GM21619 (cell line): Measurements from ENCODE around the gene BAIAP2.
"Not testable (repeated sequence)": the region's sequence is repeated elsewhere in the genome, so short reads cannot be mapped to it uniquely, and the experiment has no call there.

Experiments
- ATAC-seq: cut with Tn5 transposase; IDR thresholded peaks from one replicate; pipeline ENCODE4 v1.9.1; 2021; ENCODE audit not compliant: unreplicated experiment

Gene BAIAP2

DNA sequence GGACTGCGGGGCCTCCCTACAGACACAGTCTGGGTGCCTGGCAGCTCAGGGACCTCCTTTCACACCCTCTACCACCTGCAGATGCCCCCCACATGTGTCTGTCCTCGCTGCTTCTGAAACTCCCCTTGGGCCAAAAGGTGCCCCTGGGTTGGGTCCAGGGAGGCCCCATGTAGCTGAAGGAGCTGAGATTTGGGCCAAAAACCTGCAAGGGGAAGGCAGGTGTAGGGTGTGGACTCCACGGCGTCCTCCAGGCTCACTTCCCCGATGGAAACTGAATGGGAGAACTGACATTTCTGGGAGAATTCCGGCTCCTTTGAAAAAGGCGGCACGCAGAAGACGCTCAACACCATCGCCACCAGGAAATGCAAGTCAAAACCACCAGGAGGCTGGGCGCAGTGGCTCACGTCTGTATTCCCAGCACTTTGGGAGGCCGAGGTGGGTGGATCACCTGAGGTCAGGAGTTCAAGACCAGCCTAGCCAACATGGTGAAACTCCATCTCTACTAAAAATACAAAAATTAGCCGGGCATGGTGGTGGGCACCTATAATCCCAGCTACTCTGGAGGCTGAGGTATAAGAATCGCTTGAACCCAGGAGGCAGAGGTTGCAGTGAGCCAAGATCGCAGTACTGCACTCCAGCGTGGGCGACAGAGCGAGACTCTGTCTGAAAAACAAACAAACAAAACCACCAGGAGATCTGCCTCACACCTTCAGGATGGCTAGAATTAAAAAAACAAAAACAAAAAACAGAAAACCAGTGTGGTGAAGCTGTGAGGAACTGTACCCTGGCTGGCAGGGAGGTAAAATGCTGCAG, 13.2 kb upstream of the BAIAP2 start:
- ATAC-seq: no peak

- ATAC-seq: no peak
Measured at GRCh38 chr17:81022344-81022676, 12.6 kb upstream of the BAIAP2 start.

DNA sequence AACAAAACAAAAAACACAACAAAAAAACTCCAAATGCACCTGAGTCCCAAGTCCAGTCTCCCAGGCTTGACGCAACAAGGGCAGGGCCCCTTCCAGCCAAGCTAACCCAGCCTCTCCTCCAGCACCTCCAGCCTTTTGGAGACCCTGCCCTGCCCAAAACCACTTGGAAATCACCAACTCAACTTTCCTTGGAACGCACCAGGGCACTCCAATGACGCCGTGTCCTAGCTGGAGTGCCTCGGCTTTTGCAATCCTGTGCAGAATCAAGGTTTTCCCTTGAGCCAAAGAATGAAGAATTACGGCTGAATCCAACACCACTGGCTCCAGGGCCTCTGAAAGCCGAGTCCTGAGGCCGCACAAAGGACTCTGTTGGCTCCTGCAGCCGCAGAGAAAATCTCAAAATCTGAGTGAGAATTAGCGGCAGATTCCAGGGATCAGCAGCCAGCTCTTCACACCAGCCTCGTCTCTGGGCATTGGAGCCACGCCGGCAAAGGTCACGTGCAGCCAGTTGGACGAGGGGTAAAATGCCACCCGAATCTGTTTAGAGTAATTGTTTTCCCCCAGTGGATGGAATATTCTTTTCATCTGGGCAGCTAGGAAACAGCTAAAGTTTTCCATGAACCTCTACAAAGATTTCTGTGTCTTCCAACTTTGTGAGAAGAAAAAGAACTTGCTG, 9.7 kb upstream of the BAIAP2 start:
- ATAC-seq: no peak

DNA sequence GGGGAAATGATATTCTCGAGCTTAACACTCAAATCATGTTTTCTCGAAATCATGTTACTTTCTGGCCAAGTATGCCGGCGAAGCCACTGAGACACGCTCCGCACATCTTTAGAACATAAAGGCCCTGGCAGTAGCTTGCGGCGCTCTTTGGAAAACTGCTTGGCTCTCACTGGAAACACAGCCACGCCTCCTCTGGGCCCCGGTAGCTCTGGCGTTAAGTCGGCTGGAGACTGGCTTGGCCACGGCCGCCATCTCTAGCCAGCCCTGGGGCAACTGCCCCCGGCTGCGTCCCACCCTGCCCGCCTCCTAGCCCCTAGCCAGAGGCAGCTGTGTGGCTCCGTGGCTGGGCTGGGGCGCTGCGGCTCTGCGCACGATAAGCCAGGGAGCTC, 9.2 kb upstream of the BAIAP2 start:
- no peak for ATAC-seq

DNA sequence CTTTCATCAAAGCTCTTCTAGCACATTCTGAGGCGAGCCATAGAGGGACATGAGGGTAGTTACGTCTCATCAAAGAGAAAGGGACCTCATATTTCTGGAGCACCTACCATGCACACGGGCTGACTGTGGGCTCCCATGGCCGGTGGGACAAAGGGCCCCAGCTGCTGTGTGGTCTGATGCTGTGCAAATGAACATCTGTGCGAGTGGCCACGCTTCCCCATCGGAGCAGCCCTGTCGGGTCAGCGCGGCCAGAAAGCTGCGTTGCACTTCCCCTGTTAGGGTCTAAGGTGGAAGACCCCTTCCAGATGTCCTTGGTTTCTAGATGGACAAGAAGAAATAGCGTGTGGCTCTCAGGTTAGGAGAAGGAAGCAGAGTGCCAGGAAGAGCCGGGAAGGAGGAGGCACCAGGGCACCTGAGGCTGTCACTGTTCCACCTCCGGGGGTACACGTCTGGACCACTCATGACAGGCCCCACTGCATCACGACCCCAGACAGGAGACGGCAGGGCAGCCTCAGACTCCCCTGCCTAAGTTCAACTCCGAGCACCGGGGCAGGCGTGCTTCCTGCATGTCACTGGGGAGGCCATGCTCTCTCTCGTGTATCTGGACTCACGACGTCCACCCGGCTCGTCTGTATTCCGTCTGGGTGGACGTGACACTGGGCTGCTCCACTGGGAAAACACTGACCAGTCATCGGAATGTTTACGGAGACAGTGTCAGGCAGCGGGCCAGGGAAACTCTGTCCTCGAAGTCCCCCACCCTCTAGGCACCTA, 8.5 kb upstream of the BAIAP2 start:
- ATAC-seq: no peak

- ATAC-seq: no peak
Measured at GRCh38 chr17:81027038-81027437, 7.9 kb upstream of the BAIAP2 start.

DNA sequence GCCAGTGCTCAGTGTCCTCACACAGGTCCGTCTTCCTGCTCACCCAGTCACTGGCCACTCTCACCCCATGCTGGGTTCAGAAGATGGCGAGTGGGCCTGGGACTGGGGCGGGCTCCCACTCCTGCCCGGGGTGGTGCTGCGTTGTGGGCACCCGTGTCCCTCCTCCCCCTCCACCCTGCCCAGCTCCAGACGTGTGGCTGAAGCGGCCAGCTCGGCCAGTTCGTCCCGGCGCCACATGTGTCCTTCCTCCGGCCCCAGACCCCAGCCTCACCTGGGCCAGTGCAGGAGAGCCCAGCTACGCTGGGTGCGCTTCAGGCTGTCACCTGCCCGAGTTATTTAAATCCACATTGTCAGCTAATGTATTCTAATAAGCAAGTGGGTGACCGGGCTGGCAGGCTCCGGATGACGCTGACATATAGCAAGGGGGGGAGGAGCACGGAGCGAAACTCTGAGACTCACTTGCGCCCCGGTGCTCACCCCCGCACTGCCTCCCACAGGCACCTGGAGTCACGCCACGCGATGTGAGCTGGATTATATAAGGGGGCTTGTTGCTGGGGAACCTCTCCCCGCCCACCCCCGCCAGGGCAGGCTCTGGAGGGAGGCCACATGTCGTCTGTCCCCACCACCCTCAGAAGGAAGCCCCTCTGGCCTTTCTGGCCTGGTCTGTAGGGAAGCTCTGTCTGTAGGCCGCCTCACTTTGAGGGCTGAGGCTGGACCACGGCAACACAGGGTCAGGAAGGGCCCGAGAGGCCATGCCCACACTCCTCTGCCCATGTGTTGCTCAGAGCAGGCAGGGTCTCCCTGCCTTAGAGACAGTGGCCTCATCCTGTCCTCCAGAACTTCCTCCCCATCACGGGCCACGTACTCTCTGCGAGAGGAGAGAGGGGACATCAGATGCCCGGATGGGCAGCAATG, 7.1 kb upstream of the BAIAP2 start:
- no peak for ATAC-seq

- ATAC-seq: no peak
Measured at GRCh38 chr17:81028506-81028858, 6.5 kb upstream of the BAIAP2 start.

DNA sequence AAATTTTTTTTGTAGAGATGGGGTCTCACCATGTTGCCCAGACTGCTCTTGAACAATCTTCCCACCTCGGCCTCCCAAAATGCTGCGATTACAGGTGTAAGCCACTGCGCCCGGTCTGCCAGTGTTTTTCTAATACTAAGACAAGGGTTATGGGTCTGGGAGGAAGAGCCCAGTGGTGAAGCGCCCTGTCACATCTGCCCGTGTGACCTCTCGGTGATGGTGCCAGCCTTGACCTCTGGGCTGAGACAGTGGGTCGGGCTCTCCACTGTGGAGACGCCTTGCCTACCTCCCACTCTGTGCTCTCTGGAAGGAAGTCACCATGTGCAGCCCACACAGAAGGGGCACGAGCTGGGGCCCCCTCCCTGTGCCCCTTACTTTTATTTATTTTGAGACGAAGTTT, 5.1 kb upstream of the BAIAP2 start:
- ATAC-seq: no peak

DNA sequence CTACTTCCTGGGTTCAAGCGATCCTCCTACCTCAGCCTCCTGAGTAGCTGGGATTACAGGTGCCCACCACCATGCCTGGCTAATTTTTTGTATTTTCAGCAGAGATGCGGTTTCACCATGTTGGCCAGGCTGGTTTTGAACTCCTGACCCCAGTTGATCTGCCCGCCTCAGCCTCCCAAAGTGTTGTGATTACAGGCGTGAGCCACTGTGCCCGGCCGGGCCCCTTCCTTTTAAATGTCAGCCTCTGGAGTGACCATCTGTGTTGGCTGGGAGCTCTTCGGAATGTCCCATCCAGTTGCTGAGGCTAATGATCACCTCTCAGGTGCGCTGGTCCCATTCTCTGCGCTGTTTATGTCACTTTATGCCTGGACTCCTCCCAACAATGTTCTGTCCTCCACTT, 4.6 kb upstream of the BAIAP2 start:
- ATAC-seq: not testable (repeated sequence)

DNA sequence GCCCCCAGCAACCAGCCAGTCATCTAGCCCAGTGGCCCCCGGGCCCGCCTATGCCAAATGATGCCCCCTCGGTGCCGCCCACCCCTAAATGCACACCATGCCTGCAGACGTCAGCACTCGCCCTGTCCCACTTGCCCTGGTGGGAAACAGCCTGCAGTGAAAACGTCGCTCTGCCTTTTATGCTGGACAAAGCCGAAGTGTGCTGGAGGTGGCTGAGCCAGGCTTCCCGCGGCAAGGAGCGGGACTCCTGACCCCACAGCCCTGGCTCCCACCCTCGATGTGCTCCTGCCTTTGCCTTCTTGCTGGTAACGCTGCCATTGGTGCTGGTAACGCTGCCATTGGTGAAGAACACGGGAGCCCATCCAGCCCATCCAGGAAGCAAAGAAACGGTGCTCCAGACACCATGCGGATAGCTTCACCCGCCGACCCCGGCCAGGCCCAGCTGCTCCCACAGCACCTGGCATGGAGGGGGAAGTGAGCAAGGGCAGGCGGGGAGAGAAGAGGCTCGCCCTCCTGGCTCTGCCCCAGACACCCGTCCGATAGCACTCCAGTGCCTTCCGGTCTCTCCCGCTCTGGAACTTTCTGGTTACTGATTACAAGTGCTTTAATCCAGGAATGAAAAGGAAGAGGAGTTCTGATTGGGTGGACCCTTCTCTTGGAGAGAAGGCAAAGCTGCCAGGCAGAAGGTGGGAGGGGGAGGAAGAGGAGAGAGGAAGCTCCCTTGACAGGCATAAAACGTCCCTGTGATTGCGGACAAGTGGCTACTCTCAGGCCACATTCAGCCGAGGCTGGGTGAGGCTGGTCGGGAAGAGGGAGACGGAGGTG, 4.0 kb upstream of the BAIAP2 start:
- ATAC-seq: no peak

GRCh38 chr17:81031566-81032550, 3.1 kb upstream of the BAIAP2 start:
- no peak for ATAC-seq

GRCh38 chr17:81032641-81033480, 2.1 kb upstream of the BAIAP2 start:
- ATAC-seq: no peak

DNA sequence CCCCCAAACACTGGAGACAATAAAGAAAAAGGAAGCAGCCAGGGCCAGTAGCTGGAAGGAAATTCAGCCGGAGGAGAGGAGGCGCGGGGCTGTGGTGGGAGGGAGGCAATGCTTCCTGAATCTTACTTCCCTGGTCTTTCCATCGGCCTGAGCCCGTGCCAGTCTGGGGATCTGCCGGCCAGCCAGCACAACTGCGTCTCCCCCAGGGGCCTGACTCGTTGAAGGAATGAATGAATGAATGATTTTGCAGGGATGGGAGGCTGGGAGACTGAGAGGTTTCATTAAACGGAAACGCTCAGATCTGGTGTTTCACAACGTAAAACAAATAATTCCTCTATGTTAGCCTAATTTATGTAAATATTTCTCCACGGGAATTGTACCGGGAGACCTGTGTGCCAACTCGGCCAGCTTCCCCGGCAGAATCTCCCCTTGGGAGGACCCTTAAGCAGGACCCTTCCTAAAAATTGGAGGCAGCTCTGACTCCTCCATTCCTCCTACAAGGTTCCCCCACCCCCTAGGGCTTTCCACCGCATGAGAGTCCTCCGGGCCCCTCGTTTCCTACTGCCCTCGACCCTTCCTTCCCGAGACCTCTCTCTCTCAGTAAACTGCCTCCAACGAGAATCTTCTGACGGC, 1.3 kb upstream of the BAIAP2 start:
- no peak for ATAC-seq

DNA sequence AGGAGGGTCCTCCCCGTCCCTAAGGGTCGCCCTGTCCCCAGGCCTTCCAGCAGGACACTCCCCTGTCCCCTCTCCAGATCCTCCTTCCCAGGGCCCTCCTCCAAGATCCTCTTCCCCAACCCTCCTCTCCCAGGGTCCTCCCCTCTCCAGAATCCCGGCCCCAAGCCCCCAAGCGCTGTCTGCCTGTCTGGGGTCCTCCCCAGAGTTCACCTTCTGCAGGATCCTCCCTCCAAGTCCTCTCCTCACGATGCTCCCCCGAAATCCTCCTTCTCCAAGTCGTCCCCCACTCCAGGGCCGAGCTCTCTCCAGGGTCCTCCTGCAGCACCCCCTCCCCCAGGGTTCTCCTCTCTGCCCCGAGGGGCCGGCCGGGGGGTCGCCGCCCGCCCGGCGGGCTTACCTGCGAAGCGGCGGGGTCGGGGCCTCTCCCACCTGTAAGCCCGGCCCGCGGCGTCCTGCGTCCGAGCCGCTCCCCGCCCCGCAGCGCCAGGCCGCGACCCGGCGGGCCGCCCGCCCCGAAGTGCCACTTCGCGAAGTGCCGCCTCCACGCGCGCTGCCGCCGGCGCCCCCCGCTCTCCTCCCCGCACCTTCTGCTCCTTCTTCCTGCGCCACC, 678 bp upstream of the BAIAP2 start:
- no peak for ATAC-seq

DNA sequence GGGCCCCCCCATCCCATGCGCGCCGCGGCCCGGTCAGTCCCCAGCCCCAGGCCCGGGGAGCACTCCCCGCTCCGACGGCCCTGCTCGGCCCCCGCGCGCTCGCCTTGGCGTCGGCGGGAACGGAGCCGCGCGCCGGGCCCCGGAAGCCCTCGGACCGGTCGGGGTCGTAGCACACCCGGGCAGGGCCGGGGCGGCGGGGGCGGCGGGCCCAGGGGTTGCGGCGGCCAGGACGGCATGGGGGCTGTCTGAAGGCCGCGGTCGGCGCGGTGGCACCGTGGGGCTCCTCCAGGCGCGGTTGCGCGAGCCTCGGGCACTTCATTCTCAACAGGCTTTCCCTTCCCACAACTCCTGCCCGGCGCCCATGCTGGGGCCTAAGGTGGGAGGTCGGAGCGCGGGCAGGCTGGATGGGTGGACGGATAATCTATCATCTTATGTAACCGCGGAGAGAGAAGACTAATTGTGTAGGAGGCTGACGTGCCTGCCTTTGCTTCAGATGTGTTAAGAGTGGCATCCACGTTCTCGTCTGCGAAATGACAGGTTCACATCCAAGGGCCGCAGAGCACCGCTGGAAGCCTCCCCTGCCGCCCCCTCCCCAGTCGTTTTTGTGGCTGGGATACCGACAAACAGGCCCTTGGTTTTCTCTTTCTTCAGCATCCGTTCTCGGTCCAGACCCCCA, 708 bp downstream of the BAIAP2 start:
- peak; percentile 10 for ATAC-seq
